GM12878 (cell line): ENCODE data around the gene SOX11.

ENCODE experiments used
- DPF2 ChIP-seq: fragments of 450-650 bp; IDR thresholded peaks from 2 replicates; pipeline ENCODE4 v1.6.1; 2017; ENCODE audit warnings: mild to moderate bottlenecking
- EP300 ChIP-seq, 2 experiments: fragments of 150-350 bp in 1 of 2; IDR thresholded peaks; 2 replicates each; pipeline ENCODE4 v1.6.1; 2011 to 2012; ENCODE audit warnings: low read depth in 2 of 2, low read length in 2 of 2, borderline replicate concordance in 1 of 2, improper control_type of control experiment in 1 of 2, inconsistent platforms in 1 of 2; ENCODE audit not compliant: control insufficient read depth in 1 of 2
- FOXM1 ChIP-seq: IDR thresholded peaks from 2 replicates; pipeline ENCODE4 v1.6.1; 2012; ENCODE audit warnings: low read depth, mild to moderate bottlenecking, inconsistent platforms, low read length, moderate library complexity
- HDGF ChIP-seq: fragments of 450-650 bp; IDR thresholded peaks from 2 replicates; pipeline ENCODE4 v1.6.1; 2016; ENCODE audit warnings: antibody characterized with exemption
- POLR2AphosphoS5 ChIP-seq: IDR thresholded peaks from 2 replicates; pipeline ENCODE4 v1.6.1; 2011; ENCODE audit warnings: mild to moderate bottlenecking, low read length, inconsistent platforms
- RBBP5 ChIP-seq: fragments of 200-600 bp; sonication (generic); conservative IDR thresholded peaks from 2 replicates; pipeline ENCODE4 v1.6.1; 2016
- SIN3A ChIP-seq: IDR thresholded peaks from 2 replicates; pipeline ENCODE4 v1.6.1; 2012; ENCODE audit warnings: low read depth, low read length, improper control_type of control experiment
- SMC3 ChIP-seq: IDR thresholded peaks from 2 replicates; pipeline ENCODE4 v1.6.1; 2011; ENCODE audit warnings: low read length, improper control_type of control experiment, borderline replicate concordance
- TF ChIP-seq, protein P1 (sequence below): IDR thresholded peaks from 2 replicates; pipeline ENCODE4 v1.6.1; 2012; ENCODE audit warnings: improper control_type of control experiment, low read depth, low read length; ENCODE audit not compliant: insufficient replicate concordance

GRCh38 chr2:5706717-5707455 is 14.7 kb downstream of the SOX11 start:
- TF ChIP-seq POLR2AphosphoS5 (no peak), EP300 (IDR thresholded peaks at IDR 0.05; ENCODE audit: borderline replicate concordance in 1 of 2, control insufficient read depth in 1 of 2, low read depth in 2 of 2, low read length in 2 of 2) (no peak), SIN3A (no peak), DPF2 (no peak), RBBP5 (no peak), SMC3 (no peak), HDGF (no peak), FOXM1 (no peak)
- TF ChIP-seq, protein P1, sequence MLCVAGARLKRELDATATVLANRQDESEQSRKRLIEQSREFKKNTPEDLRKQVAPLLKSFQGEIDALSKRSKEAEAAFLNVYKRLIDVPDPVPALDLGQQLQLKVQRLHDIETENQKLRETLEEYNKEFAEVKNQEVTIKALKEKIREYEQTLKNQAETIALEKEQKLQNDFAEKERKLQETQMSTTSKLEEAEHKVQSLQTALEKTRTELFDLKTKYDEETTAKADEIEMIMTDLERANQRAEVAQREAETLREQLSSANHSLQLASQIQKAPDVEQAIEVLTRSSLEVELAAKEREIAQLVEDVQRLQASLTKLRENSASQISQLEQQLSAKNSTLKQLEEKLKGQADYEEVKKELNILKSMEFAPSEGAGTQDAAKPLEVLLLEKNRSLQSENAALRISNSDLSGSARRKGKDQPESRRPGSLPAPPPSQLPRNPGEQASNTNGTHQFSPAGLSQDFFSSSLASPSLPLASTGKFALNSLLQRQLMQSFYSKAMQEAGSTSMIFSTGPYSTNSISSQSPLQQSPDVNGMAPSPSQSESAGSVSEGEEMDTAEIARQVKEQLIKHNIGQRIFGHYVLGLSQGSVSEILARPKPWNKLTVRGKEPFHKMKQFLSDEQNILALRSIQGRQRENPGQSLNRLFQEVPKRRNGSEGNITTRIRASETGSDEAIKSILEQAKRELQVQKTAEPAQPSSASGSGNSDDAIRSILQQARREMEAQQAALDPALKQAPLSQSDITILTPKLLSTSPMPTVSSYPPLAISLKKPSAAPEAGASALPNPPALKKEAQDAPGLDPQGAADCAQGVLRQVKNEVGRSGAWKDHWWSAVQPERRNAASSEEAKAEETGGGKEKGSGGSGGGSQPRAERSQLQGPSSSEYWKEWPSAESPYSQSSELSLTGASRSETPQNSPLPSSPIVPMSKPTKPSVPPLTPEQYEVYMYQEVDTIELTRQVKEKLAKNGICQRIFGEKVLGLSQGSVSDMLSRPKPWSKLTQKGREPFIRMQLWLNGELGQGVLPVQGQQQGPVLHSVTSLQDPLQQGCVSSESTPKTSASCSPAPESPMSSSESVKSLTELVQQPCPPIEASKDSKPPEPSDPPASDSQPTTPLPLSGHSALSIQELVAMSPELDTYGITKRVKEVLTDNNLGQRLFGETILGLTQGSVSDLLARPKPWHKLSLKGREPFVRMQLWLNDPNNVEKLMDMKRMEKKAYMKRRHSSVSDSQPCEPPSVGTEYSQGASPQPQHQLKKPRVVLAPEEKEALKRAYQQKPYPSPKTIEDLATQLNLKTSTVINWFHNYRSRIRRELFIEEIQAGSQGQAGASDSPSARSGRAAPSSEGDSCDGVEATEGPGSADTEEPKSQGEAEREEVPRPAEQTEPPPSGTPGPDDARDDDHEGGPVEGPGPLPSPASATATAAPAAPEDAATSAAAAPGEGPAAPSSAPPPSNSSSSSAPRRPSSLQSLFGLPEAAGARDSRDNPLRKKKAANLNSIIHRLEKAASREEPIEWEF = no peak
